GM12891 (cell line): Measurements from ENCODE around the gene NR2F1-AS1.
"Not testable (repeated sequence)": the region's sequence is repeated elsewhere in the genome, so short reads cannot be mapped to it uniquely, and the experiment has no call there.

Experiments used
- PAX5 ChIP-seq: IDR thresholded peaks from 2 replicates; pipeline ENCODE4 v1.6.1; 2011; ENCODE audit warnings: low read length, moderate library complexity, mild to moderate bottlenecking; ENCODE audit not compliant: insufficient read depth, severe bottlenecking
- POLR2A ChIP-seq: IDR thresholded peaks from 2 replicates; pipeline ENCODE4 v1.6.1; 2011; ENCODE audit warnings: low read depth, low read length, control low read depth
- POLR2AphosphoS5 ChIP-seq: IDR thresholded peaks from 2 replicates; pipeline ENCODE4 v1.6.1; 2011; ENCODE audit warnings: low read depth, low read length, control low read depth
- POU2F2 ChIP-seq: IDR thresholded peaks from 2 replicates; pipeline ENCODE4 v1.6.1; 2011; ENCODE audit warnings: low read depth, mild to moderate bottlenecking, control low read depth, low read length, moderate library complexity
- SPI1 ChIP-seq: IDR thresholded peaks from 2 replicates; pipeline ENCODE4 v1.6.1; 2011; ENCODE audit warnings: low read depth, low read length, control low read depth
- TAF1 ChIP-seq: IDR thresholded peaks from 2 replicates; pipeline ENCODE4 v1.6.1; 2011; ENCODE audit warnings: low read depth, low read length, control low read depth

DNA sequence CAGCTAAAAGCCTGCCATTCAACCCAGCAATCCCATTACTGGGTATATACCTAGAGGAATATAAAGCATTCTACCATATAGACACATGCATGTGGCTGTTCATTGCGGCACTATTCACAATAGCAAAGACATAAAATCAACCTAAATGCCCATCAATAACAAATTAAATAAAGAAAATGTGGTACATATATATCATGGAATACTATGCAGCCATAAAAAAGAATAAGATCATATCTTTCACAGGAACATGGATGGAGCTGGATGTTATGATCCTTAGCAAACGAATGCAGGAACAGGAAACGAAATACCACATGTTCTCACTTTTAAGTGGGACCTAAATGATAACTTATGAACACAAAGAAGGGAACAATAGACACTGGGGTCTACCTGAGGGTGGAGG, 59.2 kb downstream of the NR2F1-AS1 start:
- TF ChIP-seq TAF1, POLR2A, POLR2AphosphoS5, PAX5, POU2F2, SPI1: not testable (repeated sequence)
